RWPE2 (cell line): Measurements from ENCODE around the gene PLCL1.
A peak's percentile ranks its signal among the peaks of the same experiment; 100 is the strongest.

Experiments used
- ATAC-seq: fragments of 200-7000 bp; cut with Tn5 transposase; 3 replicates; pipeline ENCODE4 v1.9.1; 2021; ENCODE audit warnings: low read depth
- DNase-seq: peaks from one replicate; pipeline ENCODE4 v3.0.0-alpha.2; 2020; ENCODE audit warnings: low spot score
- H3K27ac ChIP-seq: fragments of 450-650 bp; 2 replicates; pipeline ENCODE4 v1.5.1; 2017; ENCODE audit warnings: mild to moderate bottlenecking; ENCODE audit not compliant: poor library complexity, severe bottlenecking
- H3K27me3 ChIP-seq: fragments of 250-450 bp; sonication (Bioruptor Pico); 2 replicates; pipeline ENCODE4 v1.5.1; 2021; ENCODE audit warnings: mild to moderate bottlenecking, moderate library complexity; ENCODE audit not compliant: insufficient read depth, poor library complexity, severe bottlenecking
- H3K36me3 ChIP-seq: fragments of 250-450 bp; sonication (Bioruptor Pico); 2 replicates; pipeline ENCODE4 v1.5.1; 2020; ENCODE audit warnings: low read depth, mild to moderate bottlenecking, moderate library complexity
- H3K4me1 ChIP-seq: fragments of 250-450 bp; sonication (Bioruptor Pico); 2 replicates; pipeline ENCODE4 v1.5.1; 2021; ENCODE audit warnings: mild to moderate bottlenecking, moderate library complexity; ENCODE audit not compliant: insufficient read depth, poor library complexity, severe bottlenecking
- H3K4me3 ChIP-seq: fragments of 250-450 bp; sonication (Bioruptor Pico); 2 replicates; pipeline ENCODE4 v1.5.1; 2021; ENCODE audit warnings: mild to moderate bottlenecking, moderate library complexity; ENCODE audit not compliant: severe bottlenecking
- H3K9me3 ChIP-seq: fragments of 250-450 bp; sonication (Bioruptor Pico); 2 replicates; pipeline ENCODE4 v1.5.1; 2021; ENCODE audit warnings: mild to moderate bottlenecking, moderate library complexity; ENCODE audit not compliant: severe bottlenecking
- TF ChIP-seq, protein P1 (sequence below): fragments of 450-650 bp; IDR thresholded peaks from one replicate; pipeline ENCODE4 v1.5.1; 2017; ENCODE audit warnings: mild to moderate bottlenecking, moderate library complexity; ENCODE audit not compliant: poor library complexity, severe bottlenecking

PLCL1 gene

DNA sequence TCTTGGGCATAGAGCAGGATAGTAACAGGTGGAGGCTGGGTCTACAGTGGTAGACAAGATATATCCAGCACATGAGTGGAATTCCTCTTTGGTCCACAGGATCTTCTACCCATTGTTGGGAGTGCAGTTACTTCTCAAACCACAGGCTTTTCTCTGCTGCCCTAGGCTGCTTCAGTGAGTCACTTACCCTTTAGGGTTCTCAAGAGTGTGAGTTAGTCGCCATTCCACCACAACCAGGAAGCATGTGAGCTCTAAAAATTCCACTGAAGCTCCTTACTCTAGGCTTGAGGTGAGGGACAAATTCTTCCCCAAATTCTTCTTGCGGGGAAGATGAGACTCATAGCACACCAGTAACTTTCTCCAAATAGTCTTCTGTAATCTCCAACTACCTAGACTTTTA is 189.4 kb downstream of the PLCL1 start:
- H3K36me3 ChIP-seq, result no peaks in the 10 kb centered on the region
- peak; percentile 51; the same call in 2 of the 3 replicates for ATAC-seq
- no peaks in the 10 kb centered on the region for H3K4me1 ChIP-seq
- DNase-seq, result no peak
- TF ChIP-seq, protein P1, sequence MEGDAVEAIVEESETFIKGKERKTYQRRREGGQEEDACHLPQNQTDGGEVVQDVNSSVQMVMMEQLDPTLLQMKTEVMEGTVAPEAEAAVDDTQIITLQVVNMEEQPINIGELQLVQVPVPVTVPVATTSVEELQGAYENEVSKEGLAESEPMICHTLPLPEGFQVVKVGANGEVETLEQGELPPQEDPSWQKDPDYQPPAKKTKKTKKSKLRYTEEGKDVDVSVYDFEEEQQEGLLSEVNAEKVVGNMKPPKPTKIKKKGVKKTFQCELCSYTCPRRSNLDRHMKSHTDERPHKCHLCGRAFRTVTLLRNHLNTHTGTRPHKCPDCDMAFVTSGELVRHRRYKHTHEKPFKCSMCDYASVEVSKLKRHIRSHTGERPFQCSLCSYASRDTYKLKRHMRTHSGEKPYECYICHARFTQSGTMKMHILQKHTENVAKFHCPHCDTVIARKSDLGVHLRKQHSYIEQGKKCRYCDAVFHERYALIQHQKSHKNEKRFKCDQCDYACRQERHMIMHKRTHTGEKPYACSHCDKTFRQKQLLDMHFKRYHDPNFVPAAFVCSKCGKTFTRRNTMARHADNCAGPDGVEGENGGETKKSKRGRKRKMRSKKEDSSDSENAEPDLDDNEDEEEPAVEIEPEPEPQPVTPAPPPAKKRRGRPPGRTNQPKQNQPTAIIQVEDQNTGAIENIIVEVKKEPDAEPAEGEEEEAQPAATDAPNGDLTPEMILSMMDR, result no peak
- no peaks in the 10 kb centered on the region for H3K27me3 ChIP-seq
- no peaks in the 10 kb centered on the region for H3K9me3 ChIP-seq
- no peak overlapping the region for H3K4me3 ChIP-seq
- no peak overlapping the region for H3K27ac ChIP-seq

DNA sequence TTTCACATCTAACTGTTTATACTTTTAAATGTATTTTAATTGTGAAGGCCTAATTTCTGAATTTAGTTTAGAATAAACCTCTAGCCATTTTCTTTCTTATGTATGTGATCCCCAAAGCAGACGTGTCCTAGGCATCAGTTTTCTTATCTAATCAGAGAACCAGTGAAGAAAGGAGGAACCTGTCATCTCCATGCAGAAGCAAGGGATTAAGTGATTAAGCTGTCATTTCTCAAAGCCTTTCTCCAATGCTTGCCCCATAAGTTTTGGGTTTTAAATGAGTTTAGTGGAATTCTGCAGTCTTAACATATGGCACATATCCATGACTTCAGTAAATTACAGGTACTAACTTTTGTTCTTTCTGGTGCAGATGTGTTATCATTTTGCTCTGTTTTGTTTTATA is 190.4 kb downstream of the PLCL1 start:
- DNase-seq, result no peak
- TF ChIP-seq, protein P1, result no peak

DNA sequence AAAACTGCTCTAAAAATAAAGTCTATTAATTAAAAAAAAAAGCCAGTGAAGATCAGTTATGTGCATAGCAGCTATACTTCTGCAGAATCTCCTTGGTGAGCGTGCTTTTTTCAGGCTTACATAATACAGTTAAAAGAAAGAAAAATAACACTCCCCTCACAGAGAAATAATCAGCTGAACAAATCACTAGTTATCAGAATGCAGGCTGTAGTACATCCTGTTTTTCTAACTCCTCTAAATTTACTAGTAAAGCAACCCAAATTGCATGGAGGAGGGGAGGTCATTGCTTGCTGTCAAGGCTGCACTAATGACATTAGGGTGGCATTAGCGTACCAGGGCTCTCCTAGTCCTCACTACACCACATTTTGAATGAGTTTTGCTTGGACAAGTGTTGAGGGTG is 192.2 kb downstream of the PLCL1 start:
- no peak for ATAC-seq
- no peak overlapping the region for H3K4me3 ChIP-seq
- no peak overlapping the region for H3K27ac ChIP-seq
- no peaks in the 10 kb centered on the region for H3K27me3 ChIP-seq
- TF ChIP-seq, protein P1, result no peak
- H3K36me3 ChIP-seq, result no peaks in the 10 kb centered on the region
- no peaks in the 10 kb centered on the region for H3K4me1 ChIP-seq
- H3K9me3 ChIP-seq, result no peaks in the 10 kb centered on the region
- no peak for DNase-seq

More for the DNA sequence above, 190.4 kb downstream of the PLCL1 start:
- H3K4me1 ChIP-seq, result no peaks in the 10 kb centered on the region
- no peaks in the 10 kb centered on the region for H3K27me3 ChIP-seq
- no peak for ATAC-seq
- H3K9me3 ChIP-seq, result no peaks in the 10 kb centered on the region
- no peaks in the 10 kb centered on the region for H3K36me3 ChIP-seq
- no peak overlapping the region for H3K27ac ChIP-seq
- no peak overlapping the region for H3K4me3 ChIP-seq

DNA sequence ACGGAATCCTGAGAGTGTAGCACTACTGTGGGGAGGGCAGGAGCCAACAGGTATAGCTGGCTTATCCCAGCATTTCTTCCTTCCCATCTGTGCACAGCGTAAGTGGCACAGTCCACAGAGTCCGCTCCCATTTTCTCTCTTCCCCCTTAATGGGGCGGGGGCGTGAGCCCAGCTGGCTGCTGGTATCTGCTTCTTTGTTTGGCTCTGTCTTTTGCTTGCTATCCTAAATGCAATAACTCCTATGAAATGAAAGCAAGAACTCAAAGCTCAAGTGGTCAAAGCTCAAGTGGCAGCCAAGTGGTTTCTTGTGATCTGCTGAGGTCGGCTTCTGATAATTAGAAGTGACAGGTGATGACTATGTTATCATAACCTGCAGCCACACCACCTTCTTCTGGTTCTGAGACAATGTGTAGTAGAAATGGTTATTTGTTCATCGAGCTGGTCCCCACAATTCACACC is 192.7 kb downstream of the PLCL1 start:
- TF ChIP-seq, protein P1, result no peak
- Histone ChIP-seq H3K4me3 (no peak overlapping the region), H3K36me3 (no peaks in the 10 kb centered on the region), H3K27me3 (no peaks in the 10 kb centered on the region), H3K27ac (no peak overlapping the region), H3K4me1 (no peaks in the 10 kb centered on the region), H3K9me3 (no peaks in the 10 kb centered on the region)
- ATAC-seq (no peak), DNase-seq (no peak)

DNA sequence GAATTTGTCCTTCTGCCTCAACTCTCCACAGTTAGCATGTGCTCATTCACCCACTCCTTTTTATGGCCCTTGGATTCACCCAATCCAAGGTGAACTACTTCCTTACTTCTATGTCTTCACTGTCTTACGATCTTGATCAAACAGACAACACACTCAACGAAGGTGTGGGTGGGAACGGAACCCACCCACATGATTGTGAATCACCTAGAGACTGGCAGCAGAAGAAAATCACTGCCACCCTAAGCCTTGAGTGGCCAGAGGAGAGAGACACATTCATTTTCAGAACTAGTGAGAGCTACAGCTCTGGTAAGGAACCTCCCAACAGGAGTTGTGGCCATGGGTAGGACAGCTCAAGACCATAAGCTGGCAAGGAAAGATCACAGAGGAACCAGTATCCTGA is 194.3 kb downstream of the PLCL1 start:
- TF ChIP-seq, protein P1, result no peak
- ATAC-seq (no peak), DNase-seq (no peak)
- H3K4me1 ChIP-seq, result no peaks in the 10 kb centered on the region
- no peak overlapping the region for H3K27ac ChIP-seq
- H3K36me3 ChIP-seq, result no peaks in the 10 kb centered on the region
- no peaks in the 10 kb centered on the region for H3K9me3 ChIP-seq
- no peaks in the 10 kb centered on the region for H3K27me3 ChIP-seq
- H3K4me3 ChIP-seq, result no peak overlapping the region
